ENCODE data around the gene UROS.

Gene UROS

GRCh38 chr10:125742465-125742864 lies 80.6 kb downstream of the UROS start:
- no peak for TF ChIP-seq CTCF (IDR thresholded peaks at IDR 0.05; ENCODE audit: extremely low read depth, missing control alignments)
- DNase-seq (ENCODE audit: low spot score) = no peak

- TF ChIP-seq CTCF (IDR thresholded peaks at IDR 0.05; ENCODE audit: extremely low read depth, missing control alignments) = no peak
- DNase-seq (ENCODE audit: low spot score) = no peak
Measured at GRCh38 chr10:125739994-125740679, 82.9 kb downstream of the UROS start.

Data from GM20000 (cell line).